ENCODE results near the gene PPP1R9B.

The PPP1R9B gene

DNA sequence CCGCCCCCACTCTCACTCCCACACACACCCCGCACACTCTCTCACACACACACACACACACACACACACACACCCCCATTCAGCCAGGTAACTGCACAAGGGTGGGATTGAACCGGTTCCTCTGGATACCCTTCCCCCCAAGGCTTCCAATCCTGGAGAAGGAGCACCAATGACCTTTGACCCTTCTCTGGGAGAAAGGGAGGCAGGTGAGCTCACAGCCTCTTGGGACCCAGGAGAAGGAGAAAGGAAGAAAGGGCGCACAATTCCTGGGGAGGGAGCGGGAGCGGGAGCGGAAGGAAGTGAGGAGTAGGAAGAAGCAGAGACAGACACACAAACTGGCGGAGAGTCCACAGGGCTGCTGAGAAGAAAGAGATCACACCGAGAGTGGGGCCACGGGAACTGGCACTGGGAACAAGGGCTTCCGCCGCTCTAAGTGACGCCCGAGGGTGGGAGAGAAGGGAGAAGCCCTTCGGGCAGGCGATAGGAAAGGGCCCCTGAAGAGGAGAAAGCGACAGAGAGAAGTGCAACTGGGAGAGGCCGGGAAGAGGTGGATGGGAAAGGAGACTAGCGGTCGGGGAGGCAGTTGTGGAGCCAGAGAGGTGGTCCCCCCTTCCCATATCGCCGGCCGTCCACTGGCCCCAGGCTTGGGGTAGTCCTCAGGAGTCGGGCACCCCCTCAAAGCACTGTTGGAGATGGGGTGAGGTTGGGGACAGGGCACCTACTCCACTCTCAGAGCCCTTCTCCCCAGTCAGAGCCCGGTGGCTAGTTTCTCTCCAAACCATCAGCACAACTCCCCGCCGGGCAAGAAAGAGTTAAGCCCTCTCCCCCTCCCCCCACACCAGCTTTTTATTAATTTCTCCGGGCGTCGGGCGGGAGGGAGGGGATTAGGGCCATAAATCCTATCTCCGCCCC, 21.8 kb downstream of the PPP1R9B start:
- no peaks in the 10 kb centered on the region; the same call in 1 of the 2 replicates for H3K36me3 ChIP-seq (ENCODE audit: control insufficient read depth, low read length)
- no peak overlapping the region for H3K27ac ChIP-seq (ENCODE audit: low read depth, low read length)
- H3K79me2 ChIP-seq (ENCODE audit: control insufficient read depth, low read length), result no peaks in the 10 kb centered on the region
- TF ChIP-seq, protein P1, sequence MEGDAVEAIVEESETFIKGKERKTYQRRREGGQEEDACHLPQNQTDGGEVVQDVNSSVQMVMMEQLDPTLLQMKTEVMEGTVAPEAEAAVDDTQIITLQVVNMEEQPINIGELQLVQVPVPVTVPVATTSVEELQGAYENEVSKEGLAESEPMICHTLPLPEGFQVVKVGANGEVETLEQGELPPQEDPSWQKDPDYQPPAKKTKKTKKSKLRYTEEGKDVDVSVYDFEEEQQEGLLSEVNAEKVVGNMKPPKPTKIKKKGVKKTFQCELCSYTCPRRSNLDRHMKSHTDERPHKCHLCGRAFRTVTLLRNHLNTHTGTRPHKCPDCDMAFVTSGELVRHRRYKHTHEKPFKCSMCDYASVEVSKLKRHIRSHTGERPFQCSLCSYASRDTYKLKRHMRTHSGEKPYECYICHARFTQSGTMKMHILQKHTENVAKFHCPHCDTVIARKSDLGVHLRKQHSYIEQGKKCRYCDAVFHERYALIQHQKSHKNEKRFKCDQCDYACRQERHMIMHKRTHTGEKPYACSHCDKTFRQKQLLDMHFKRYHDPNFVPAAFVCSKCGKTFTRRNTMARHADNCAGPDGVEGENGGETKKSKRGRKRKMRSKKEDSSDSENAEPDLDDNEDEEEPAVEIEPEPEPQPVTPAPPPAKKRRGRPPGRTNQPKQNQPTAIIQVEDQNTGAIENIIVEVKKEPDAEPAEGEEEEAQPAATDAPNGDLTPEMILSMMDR (IDR thresholded peaks at IDR 0.05; ENCODE audit: low read depth, low read length, poor library complexity, severe bottlenecking), result no peak
- no peak; the same call in 1 of the 2 replicates for TF ChIP-seq EZH2phosphoT487 (IDR thresholded peaks at IDR 0.05; ENCODE audit: borderline replicate concordance, low read length)
- H4K20me1 ChIP-seq (ENCODE audit: control insufficient read depth, insufficient read depth, low read depth, low read length), result no peaks in the 10 kb centered on the region
- no peak overlapping the region for H3K4me2 ChIP-seq (ENCODE audit: low read length)
- peaks cover 41% of the 10 kb centered on the region for H3K27me3 ChIP-seq (ENCODE audit: control insufficient read depth, low read length)
- peaks cover 6% of the 10 kb centered on the region; the same call in 1 of the 2 replicates for H3K4me1 ChIP-seq (ENCODE audit: control insufficient read depth, low read length)
- H3F3A ChIP-seq (ENCODE audit: control insufficient read depth, insufficient read depth), result 0 out of 2 replicates have a peak, but pooled peaks cover 5% of the 10 kb centered on the region
- no peak overlapping the region for H3K4me3 ChIP-seq (ENCODE audit: low read length)
- no peaks in the 10 kb centered on the region for H3K9me3 ChIP-seq (ENCODE audit: control insufficient read depth, insufficient read depth, low read length)
- H3K9me2 ChIP-seq (replicated peaks; ENCODE audit: control insufficient read depth, low read length), result no peaks in the 10 kb centered on the region

DNA sequence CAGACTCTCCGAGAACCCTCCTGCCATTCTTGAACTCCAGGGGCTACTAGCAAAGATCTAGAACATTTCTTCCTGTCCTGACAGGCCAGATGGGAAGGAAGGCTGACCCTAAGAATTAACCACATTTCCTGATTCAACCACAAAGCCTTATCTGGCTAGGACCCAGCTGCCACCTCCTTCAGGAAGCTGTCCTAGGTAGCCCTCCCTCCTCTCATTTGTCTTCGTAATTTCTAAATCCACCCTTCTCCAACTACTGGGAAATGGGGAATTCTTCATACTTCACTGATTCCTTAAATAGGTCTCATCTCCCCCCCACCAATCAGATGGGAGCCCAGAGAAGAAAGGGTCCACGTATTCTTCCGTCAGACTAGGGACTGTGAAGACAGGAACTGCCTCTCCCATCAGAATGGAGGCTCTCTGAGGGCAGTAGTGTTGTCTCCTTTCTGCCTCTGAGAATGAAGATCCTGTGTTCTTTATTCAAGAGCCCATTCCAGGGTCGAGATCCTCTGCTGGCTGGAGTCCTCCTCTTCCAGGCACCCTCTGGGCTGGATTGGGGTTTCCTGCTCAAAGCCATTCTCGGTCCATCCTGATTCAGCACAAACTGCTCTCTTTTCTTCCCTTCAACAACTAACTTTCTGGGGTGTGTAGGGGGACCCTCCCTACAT, 22.6 kb downstream of the PPP1R9B start:
- H3K4me1 ChIP-seq (ENCODE audit: control insufficient read depth, low read length), result peaks cover 6% of the 10 kb centered on the region; the same call in 1 of the 2 replicates
- no peak overlapping the region for H3K27ac ChIP-seq (ENCODE audit: low read depth, low read length)
- H3K27me3 ChIP-seq (ENCODE audit: control insufficient read depth, low read length), result peaks cover 47% of the 10 kb centered on the region
- H3K79me2 ChIP-seq (ENCODE audit: control insufficient read depth, low read length), result no peaks in the 10 kb centered on the region
- no peaks in the 10 kb centered on the region; the same call in 1 of the 2 replicates for H3K36me3 ChIP-seq (ENCODE audit: control insufficient read depth, low read length)
- no peaks in the 10 kb centered on the region for H4K20me1 ChIP-seq (ENCODE audit: control insufficient read depth, insufficient read depth, low read depth, low read length)
- no peak overlapping the region for H3K4me2 ChIP-seq (ENCODE audit: low read length)
- no peaks in the 10 kb centered on the region for H3K9me3 ChIP-seq (ENCODE audit: control insufficient read depth, insufficient read depth, low read length)
- no peak overlapping the region for H3K4me3 ChIP-seq (ENCODE audit: low read length)
- 0 out of 2 replicates have a peak, but pooled peaks cover 5% of the 10 kb centered on the region for H3F3A ChIP-seq (ENCODE audit: control insufficient read depth, insufficient read depth)
- TF ChIP-seq, protein P1 (IDR thresholded peaks at IDR 0.05; ENCODE audit: low read depth, low read length, poor library complexity, severe bottlenecking), result no peak
- no peak for TF ChIP-seq EZH2phosphoT487 (IDR thresholded peaks at IDR 0.05; ENCODE audit: borderline replicate concordance, low read length)
- H3K9me2 ChIP-seq (replicated peaks; ENCODE audit: control insufficient read depth, low read length), result no peaks in the 10 kb centered on the region

DNA sequence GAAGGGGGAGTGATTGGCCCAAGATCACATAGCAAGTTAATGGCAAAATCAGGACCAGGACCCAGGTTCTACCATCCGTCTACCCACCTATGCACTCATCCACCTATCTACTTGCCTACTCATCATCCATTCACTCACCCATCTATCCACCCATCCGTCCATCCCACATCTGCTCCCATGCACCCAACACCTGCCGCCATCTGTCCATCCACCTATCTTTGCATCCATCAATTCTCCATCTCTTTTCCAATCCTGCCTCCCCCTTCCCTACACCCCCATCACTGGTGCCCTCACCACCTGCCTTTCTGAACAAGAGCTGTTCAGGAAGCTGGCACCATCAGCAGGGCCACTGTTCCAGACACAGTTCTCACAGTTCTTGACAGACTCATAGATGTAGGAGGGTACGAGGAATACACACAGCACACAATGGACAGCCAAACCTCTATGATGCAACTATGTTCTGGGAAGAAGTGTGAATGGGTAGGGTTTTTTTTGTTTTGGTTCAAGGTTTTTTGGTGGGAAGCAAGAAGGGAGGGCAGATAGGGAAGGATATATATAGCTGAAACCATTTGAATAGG, 25.0 kb downstream of the PPP1R9B start:
- no peaks in the 10 kb centered on the region for H3K79me2 ChIP-seq (ENCODE audit: control insufficient read depth, low read length)
- no peaks in the 10 kb centered on the region for H3K9me2 ChIP-seq (replicated peaks; ENCODE audit: control insufficient read depth, low read length)
- no peaks in the 10 kb centered on the region for H3K36me3 ChIP-seq (ENCODE audit: control insufficient read depth, low read length)
- H4K20me1 ChIP-seq (ENCODE audit: control insufficient read depth, insufficient read depth, low read depth, low read length), result no peaks in the 10 kb centered on the region
- H3K4me2 ChIP-seq (ENCODE audit: low read length), result no peak overlapping the region
- H3K27ac ChIP-seq (ENCODE audit: low read depth, low read length), result no peak overlapping the region
- H3K9me3 ChIP-seq (ENCODE audit: control insufficient read depth, insufficient read depth, low read length), result no peaks in the 10 kb centered on the region
- peaks cover 50% of the 10 kb centered on the region for H3K27me3 ChIP-seq (ENCODE audit: control insufficient read depth, low read length)
- no peaks in the 10 kb centered on the region for H3F3A ChIP-seq (ENCODE audit: control insufficient read depth, insufficient read depth)
- TF ChIP-seq, protein P1 (IDR thresholded peaks at IDR 0.05; ENCODE audit: low read depth, low read length, poor library complexity, severe bottlenecking), result no peak
- no peak for TF ChIP-seq EZH2phosphoT487 (IDR thresholded peaks at IDR 0.05; ENCODE audit: borderline replicate concordance, low read length)
- peaks cover 6% of the 10 kb centered on the region; the same call in 1 of the 2 replicates for H3K4me1 ChIP-seq (ENCODE audit: control insufficient read depth, low read length)
- no peak overlapping the region for H3K4me3 ChIP-seq (ENCODE audit: low read length)
